Adipocyte (in vitro differentiated cells): ENCODE measurements around the gene CCNJL.

Experiments
- DNase-seq: peaks from one replicate; pipeline ENCODE4 v3.0.0-alpha.2; 2015; ENCODE audit warnings: low read depth
- H3K27me3 ChIP-seq: replicated peaks from 2 replicates; pipeline ENCODE4 v1.7.0; 2013; ENCODE audit warnings: mild to moderate bottlenecking, low read length, moderate library complexity; ENCODE audit not compliant: control insufficient read depth, insufficient read depth
- H3K36me3 ChIP-seq: 2 replicates; pipeline ENCODE4 v1.7.0; 2013; ENCODE audit warnings: low read length, mild to moderate bottlenecking, moderate library complexity; ENCODE audit not compliant: control insufficient read depth, insufficient read depth, severe bottlenecking
- H3K4me1 ChIP-seq: 2 replicates; pipeline ENCODE4 v1.7.0; 2013; ENCODE audit warnings: mild to moderate bottlenecking, low read length, moderate library complexity; ENCODE audit not compliant: control insufficient read depth, insufficient read depth
- H3K4me3 ChIP-seq: 2 replicates; pipeline ENCODE4 v1.7.0; 2013; ENCODE audit warnings: mild to moderate bottlenecking, low read length, moderate library complexity
- H3K9ac ChIP-seq: 2 replicates; pipeline ENCODE4 v1.7.0; 2013; ENCODE audit warnings: mild to moderate bottlenecking, low read length, moderate library complexity
- H3K9me3 ChIP-seq: 2 replicates; pipeline ENCODE4 v1.7.0; 2013; ENCODE audit warnings: mild to moderate bottlenecking, low read length, moderate library complexity; ENCODE audit not compliant: control insufficient read depth

The CCNJL gene

GRCh38 chr5:160272264-160272663, 40.1 kb downstream of the CCNJL start:
- Histone ChIP-seq H3K36me3 (no peaks in the 10 kb centered on the region), H3K4me3 (no peak overlapping the region), H3K27me3 (peaks cover 3% of the 10 kb centered on the region), H3K9ac (no peak overlapping the region), H3K9me3 (no peaks in the 10 kb centered on the region), H3K4me1 (peaks cover 8% of the 10 kb centered on the region)
- no peak for DNase-seq

- Histone ChIP-seq H3K9ac (no peak overlapping the region), H3K4me3 (no peak overlapping the region), H3K36me3 (no peaks in the 10 kb centered on the region), H3K9me3 (no peaks in the 10 kb centered on the region), H3K27me3 (no peaks in the 10 kb centered on the region), H3K4me1 (peaks cover 8% of the 10 kb centered on the region)
- no peak for DNase-seq
Measured at GRCh38 chr5:160271836-160272235, 40.5 kb downstream of the CCNJL start.

GRCh38 chr5:160271396-160271795, 41.0 kb downstream of the CCNJL start:
- Histone ChIP-seq H3K4me3 (no peak overlapping the region), H3K9me3 (no peaks in the 10 kb centered on the region), H3K36me3 (no peaks in the 10 kb centered on the region), H3K9ac (no peak overlapping the region), H3K27me3 (no peaks in the 10 kb centered on the region), H3K4me1 (peaks cover 8% of the 10 kb centered on the region)
- DNase-seq, result no peak

GRCh38 chr5:160270704-160271103, 41.7 kb downstream of the CCNJL start:
- Histone ChIP-seq H3K27me3 (no peaks in the 10 kb centered on the region), H3K4me3 (no peak overlapping the region), H3K9ac (no peak overlapping the region), H3K9me3 (no peaks in the 10 kb centered on the region), H3K36me3 (no peaks in the 10 kb centered on the region), H3K4me1 (peaks cover 8% of the 10 kb centered on the region)
- no peak for DNase-seq

GRCh38 chr5:160269017-160269416, 43.3 kb downstream of the CCNJL start:
- DNase-seq, result peak; percentile 34
- Histone ChIP-seq H3K9ac (no peak overlapping the region), H3K4me1 (peaks cover 8% of the 10 kb centered on the region)

GRCh38 chr5:160268121-160268520, 44.2 kb downstream of the CCNJL start:
- peaks cover 8% of the 10 kb centered on the region for H3K4me1 ChIP-seq
- DNase-seq, result no peak
- H3K36me3 ChIP-seq, result no peaks in the 10 kb centered on the region
- no peaks in the 10 kb centered on the region for H3K27me3 ChIP-seq
- no peak overlapping the region for H3K9ac ChIP-seq
- no peak overlapping the region for H3K4me3 ChIP-seq
- no peaks in the 10 kb centered on the region for H3K9me3 ChIP-seq

More at GRCh38 chr5:160269017-160269416, 43.3 kb downstream of the CCNJL start:
- H3K4me3 ChIP-seq, result no peak overlapping the region
- no peaks in the 10 kb centered on the region for H3K9me3 ChIP-seq
- no peaks in the 10 kb centered on the region for H3K27me3 ChIP-seq
- no peaks in the 10 kb centered on the region for H3K36me3 ChIP-seq

- peaks cover 7% of the 10 kb centered on the region for H3K27me3 ChIP-seq
- no peak overlapping the region for H3K4me3 ChIP-seq
- H3K9ac ChIP-seq, result no peak overlapping the region
- no peaks in the 10 kb centered on the region for H3K36me3 ChIP-seq
- H3K4me1 ChIP-seq, result peaks cover 12% of the 10 kb centered on the region
- DNase-seq, result no peak
- no peaks in the 10 kb centered on the region for H3K9me3 ChIP-seq
Measured at GRCh38 chr5:160266752-160267345, 45.5 kb downstream of the CCNJL start.

- DNase-seq, result no peak
- no peaks in the 10 kb centered on the region for H3K9me3 ChIP-seq
- H3K4me3 ChIP-seq, result no peak overlapping the region
- H3K36me3 ChIP-seq, result no peaks in the 10 kb centered on the region
- H3K9ac ChIP-seq, result no peak overlapping the region
- H3K27me3 ChIP-seq, result peaks cover 10% of the 10 kb centered on the region
- H3K4me1 ChIP-seq, result peaks cover 12% of the 10 kb centered on the region
Measured at GRCh38 chr5:160266044-160266443, 46.3 kb downstream of the CCNJL start.

GRCh38 chr5:160263326-160263855, 49.0 kb downstream of the CCNJL start:
- Histone ChIP-seq H3K4me1 (peaks cover 7% of the 10 kb centered on the region), H3K36me3 (no peaks in the 10 kb centered on the region), H3K9me3 (no peaks in the 10 kb centered on the region), H3K9ac (no peak overlapping the region), H3K4me3 (no peak overlapping the region), H3K27me3 (peaks cover 18% of the 10 kb centered on the region)
- no peak for DNase-seq

- H3K9ac ChIP-seq, result no peak overlapping the region
- peaks cover 18% of the 10 kb centered on the region for H3K27me3 ChIP-seq
- DNase-seq, result no peak
- no peak overlapping the region for H3K4me3 ChIP-seq
- peaks cover 5% of the 10 kb centered on the region for H3K4me1 ChIP-seq
- no peaks in the 10 kb centered on the region for H3K36me3 ChIP-seq
- H3K9me3 ChIP-seq, result no peaks in the 10 kb centered on the region
Measured at GRCh38 chr5:160262151-160263074, 50.0 kb downstream of the CCNJL start.
